NK-92 treated with Interleukin-12 subunit alpha and Interleukin-12 subunit beta, amount 100 ng/mL, for 24 hours (cell line): ENCODE data around the gene PARD3.

Source experiments
- DNase-seq: peaks from one replicate; lab custom pipeline; 2025; lab: John Stamatoyannopoulos, UW

PARD3 gene

DNA sequence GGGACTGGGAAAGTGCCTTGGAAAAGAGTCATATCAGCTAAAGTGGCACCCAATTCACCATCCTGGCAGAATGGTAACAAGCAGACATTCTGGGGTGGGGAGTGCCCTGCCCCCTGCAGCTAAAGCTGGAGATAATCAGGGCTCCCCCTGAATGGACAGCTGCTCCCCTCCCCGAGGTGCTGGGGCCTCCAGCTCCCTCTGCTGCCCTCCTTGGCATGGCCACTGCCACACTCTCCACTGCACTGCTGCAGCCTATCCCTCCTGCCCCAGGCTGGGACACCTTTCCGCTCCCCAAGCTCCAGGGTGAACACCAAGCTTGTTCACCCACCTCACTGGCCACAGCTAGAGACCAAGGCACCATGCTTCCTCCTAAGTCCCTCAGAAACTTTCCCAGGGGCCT lies 9.8 kb upstream of the PARD3 start:
- no peak for DNase-seq

DNA sequence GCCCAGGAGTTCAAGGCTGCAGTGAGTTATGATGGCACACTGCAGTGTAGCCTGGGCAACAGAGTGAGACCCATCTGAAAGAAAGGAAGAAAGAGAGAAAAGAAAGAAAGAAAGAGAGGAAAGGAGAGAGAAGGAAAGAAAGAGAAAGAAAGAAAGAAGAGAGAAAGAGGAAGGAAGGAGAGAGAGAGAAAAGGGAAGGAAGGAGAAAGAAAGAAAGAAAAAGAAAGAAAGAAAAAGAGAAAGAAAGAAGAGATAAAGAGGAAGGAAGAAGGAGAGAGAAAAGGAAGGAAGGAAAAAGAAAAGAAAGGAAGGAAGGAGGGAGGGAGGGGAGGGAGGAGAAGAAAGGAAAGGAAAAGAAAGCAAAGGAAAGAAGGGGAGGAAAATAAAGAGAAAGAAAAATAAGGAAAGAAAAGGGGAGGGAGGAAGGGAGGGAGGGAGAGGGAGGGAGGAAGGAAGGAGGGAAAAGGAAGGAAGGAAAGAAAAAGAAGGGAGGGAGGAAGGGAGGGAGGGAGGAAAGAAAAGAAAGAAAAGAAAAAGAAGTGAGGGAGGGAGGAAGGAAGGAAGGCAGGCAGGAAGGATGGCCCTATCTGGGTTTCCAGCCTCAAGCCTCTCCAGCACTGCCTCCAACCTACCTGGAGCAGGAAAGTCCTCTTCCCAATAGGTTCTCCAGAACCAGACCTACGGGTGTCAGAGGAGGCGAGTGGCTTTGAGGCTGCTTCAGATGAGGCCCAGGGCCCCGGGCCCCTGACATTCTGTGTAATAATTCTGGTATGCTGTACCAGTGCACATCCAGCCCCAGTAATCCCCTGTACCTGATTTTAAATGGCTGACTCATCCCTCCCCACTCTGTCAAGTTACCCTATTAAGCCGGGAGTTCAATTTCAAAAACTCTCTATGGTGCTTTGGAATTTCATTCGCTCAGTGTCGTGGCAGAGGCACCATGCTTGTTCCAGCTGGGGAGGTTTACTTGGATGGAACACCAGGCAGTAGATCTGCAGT lies 6.8 kb upstream of the PARD3 start:
- DNase-seq = no peak

DNA sequence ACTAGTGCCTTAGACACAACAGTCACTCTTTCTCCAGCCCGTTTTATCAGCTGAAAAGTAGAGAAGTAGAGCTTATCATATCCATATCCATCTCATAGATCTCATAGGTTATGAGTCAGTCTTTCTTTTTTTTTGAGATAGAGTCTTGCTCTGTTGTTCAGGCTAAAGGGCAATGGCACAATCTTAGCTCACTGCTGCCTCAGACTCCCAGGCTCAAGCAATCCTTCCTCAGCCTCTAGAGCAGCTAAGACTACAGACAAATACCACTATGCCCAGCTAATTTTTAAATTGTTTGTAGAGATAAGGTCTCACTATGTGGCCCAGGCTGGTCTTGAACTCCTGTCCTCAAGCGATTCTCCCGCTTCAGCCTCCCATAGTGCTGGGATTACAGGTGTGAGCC lies 2.5 kb upstream of the PARD3 start:
- no peak for DNase-seq

DNA sequence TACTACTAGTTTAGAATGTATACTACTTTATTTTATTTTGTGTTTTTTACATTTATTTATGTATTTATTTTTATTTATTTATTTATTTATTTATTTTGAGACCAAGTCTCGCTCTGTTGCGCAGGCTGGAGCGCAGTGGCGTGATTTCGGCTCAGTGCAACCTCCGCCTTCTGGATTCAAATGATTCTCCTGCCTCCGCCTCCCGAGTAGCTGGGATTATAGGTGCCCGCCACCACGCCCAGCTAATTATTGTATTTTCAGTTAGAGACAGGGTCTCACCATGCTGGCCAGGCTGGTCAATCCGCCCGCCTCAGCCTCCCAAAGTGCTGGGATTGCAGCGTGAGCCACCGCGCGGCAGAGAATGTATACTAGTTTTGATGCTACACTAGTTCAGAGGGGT lies 2.0 kb upstream of the PARD3 start:
- no peak for DNase-seq

DNA sequence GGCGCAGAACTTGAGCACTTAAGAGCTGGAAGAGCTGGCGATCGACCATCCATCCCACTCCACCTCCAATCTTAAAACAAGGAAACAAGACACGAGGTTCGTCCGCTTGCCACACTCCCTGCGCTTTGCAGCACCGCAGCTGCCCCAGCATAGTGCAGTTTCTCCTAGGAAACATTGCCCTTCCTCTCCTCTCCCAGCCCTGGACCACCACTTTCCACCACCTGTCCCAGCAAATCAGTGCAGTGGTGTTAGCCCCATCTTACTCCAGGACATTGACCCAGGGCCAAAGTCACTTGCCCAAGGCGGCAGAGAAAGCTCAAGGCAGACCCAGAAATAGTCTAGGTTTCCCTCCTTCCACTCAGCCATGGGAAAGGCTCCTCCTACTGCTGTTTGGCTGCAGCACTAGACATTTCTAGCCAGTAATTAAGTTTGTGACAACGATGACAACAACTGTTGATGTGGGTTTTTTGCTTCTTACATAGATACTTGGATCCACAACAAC lies 1.5 kb upstream of the PARD3 start:
- no peak for DNase-seq

DNA sequence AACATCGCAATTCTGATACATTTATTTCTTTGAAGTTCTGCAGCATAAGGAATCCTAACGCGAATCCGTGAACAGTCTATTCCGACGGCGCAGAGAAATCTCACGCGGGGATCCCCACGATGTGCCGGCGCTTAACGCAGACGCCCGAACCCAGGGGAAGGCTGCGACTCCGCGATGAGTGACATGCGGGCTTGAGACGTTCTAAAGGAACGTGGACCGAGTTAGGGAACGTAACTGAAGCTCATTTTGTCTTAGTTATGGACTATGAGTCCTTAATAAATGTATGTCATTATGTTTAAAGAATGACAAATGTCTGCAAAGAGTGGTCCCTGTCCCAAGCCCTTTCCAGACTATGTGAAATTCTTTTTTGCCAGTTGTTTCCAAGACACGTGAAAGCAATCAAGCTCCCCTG lies 995 bp upstream of the PARD3 start:
- no peak for DNase-seq

DNA sequence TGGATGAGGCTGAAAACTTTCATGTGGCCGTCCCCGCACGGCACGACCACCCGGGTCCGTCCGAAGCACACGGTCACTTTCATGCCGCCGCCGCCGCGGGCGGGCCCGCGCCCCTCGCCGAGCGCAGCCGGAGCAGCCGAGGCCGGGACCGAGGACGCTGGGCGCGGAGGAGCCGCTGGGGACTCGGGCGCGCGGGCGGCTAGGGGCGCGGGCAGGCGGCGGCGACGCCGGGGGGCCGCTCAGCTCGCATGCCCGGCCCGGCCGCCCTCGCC lies 247 bp downstream of the PARD3 start:
- no peak for DNase-seq

DNA sequence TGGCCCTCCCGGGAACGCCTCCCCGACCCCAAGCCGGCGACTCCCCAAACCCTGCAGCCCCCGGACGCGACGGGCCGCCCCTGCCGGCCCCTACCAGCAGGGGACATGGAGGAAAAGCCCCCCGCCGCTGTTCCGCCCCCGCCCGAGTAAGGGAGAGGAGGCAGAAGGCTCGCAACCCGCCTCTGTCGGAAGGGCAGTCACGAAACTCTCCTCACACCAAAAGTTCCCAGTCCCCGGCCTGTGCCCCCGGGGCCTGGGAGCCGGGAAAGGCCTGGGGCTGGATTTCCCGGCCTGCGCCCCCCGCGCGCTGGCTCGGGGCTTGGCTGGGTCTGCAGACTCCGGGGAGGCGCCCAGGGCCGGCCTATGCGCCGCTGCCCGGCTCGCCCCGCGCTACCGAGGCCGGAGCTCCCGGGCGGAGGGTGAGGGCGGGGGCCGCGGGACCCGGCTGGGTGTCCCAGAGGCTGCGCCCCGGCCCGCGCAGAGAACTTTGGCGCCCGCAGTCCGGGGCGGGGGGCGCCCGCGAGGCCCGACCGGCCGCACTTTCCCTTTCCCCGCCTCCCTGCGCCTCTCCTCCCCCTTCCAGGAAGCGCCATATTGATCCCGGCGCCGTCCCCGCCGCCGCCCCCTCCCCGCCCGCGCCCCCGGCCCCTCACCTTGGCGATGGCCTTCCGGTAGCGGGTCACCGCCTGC lies 728 bp downstream of the PARD3 start:
- DNase-seq = no peak

DNA sequence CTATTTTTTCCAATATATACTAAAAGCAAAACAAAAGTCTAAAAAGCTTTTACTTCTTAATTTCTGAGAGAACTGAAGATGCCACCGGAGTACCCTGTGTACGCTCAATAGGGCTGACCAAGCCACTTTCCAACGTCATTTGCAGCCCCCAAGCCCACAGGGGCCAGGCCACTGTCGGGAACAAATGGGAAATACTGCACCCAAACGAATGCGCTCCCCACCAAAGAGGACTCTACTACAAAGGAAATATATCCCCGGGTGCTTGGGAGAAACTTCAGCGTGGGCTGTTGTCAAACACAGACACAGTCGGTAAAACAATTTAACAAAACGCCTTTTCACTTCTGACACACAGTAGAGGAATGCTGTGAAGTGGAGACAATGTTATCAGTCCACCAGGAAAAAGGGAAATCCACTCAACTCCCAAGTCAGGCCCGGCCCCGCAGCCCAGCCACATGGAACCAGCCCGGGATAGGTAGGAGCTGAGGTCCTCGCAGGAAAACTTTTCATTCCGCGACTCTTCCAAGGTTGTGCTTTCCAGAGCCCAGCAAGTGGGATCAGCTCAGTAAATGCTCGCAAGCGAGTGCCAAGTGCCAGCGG lies 1.4 kb downstream of the PARD3 start:
- DNase-seq = no peak

DNA sequence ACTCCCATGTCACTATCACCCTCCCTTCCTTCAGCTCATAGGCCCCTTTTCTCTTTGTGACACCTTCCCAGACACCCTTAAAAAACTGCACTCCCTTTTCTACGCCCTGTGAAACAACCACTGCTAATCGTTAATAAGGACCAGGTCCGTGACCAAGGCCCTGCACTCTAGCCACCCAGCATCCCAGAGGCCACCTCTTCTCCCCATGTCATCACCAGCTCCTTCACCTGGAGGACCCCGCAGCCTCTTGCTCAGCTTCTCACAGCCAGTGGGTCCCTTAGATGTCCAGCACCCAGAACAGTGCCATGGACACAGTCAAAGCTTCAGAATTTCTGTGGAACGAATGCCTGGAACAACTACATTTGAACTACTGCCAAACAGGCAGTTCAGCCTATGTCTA lies 2.3 kb downstream of the PARD3 start:
- no peak for DNase-seq

DNA sequence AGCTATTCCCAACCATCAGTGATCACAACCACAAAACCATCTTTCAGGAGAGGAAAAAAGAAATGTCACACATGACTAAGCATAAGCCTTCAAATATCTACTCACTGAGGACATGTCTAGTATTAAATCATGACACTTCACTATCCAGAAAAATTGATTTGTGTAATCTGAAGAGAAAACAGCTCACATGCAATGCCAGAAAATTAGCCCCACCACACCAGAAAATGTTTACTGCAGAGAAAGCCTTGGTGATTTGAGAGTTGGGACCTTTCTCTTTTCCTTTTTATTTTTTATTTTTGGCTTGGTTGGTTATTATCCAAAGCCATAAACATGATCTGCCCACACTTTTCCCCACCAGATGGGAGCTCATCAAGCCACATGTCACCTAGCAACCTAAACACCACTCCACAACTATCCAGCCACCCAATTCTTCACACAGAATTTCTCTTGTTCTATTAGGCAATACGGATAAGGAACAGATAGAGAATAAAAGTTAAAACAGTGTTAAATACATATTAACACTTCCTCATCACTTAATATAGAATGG lies 3.1 kb downstream of the PARD3 start:
- no peak for DNase-seq

DNA sequence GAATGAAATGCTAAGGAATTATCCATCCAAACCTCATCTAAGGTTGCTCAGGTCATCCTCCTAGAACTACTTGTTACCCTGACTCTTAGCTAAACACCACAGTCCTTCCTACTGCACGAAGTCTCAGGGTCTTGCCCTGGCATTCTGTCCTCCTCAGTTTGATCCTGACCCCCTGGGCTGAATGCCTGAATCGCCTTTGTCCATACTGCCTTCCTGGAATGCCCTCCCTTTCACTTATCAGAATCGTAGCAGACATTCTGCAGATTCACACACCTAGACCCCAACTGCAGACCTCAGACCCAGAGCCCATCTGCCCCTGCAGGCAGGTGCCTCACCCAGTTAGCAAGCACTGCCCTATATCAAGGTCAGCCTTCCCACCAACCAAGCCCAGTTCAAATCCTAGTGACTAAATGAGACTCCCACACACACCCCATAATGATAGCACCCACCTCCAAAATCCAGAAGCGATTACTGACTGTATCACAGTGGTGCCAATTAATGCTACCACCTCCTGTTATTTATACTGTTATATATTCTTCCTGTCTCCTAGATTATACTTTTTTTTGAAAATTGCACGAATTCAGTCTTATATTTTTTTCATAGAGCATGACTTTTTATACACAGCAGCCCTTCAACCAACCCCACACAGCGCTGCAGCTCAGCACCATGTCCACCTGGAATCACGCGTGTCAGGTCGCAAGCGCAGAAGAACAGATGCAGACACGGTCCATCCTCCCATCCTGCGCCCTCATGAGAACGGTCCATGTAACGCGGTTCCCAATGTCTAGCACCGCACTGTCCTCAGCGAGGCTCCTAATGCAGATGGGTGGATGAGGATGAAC lies 3.7 kb downstream of the PARD3 start:
- no peak for DNase-seq

DNA sequence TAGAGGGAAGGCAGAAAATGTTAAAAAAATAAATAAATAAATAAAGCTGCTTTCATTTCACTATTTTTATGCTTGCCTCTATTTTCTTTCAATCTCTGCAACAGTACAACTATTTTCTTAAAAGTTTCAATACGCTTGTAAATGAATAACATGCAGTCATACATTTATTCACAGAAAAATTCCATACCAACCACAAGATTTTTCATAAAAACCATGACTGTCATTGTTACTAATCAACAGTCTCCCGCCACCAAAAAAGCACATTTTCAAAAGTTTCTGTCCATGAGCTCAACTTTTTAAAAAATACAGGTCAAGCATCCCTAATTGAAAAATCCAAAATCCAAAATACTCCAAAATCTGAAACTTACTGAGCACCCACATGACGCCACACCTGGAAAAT lies 5.3 kb downstream of the PARD3 start:
- DNase-seq = no peak

DNA sequence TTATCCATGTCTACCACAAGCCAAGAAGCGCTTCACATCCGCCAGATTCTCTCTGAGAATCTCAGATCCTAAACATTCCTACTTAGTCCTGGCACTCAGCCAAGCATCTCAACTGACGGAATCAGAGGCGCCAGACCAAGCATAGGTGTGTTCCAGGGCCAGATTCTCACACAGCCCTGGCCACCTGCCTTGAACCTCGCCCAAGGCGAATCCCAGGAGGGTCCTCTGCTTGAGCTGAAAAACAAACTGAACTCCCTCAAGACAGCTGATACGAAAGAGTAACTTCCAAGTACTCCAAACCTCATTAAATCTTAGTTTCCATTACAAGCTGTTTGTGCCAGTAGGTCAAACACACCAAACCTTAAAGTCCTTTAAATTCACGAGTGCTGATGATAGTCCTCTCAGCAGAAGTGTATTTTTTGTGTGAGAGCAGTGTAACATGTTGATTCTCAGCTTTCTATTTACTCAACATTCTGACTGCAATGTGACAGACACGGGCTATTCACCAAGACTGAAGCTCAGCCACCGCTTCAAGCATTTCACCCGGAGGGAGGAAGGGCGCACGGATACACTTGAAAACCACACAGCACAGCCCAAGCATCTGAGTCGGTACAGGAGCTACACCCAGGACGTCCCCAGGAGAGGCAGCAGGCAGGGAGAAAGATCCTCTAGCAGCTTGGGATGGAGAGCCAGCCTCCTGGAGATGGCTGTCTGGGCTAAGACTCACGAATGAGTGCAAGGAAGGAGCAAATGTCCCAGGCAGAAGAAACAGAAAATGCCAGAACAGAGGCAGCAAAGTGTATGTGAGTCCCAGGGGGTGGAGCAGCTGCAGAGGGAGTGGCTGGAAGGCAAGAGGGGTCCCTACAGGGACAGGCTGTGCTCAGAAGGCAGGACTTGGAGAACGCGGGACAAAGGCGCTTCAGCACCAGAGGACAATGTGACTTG lies 6.0 kb downstream of the PARD3 start:
- no peak for DNase-seq

DNA sequence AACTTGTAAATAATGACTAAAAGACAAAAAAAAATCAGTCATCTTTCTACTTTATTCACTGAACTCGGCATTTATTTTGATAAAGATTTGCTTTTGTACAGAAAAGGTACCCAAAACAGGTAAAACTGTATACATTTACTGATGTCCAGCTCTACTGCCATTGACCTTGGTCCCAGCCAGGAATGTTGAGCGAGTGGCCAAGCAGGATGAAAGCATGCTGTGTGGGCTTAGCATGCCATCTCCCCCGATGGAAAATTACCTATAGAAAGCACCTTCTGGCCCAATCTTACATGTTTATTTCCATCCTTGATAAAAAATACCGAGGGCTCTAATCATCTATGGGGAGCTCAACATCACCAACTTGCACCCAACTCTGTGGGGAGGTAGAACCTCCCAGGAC lies 6.8 kb downstream of the PARD3 start:
- no peak for DNase-seq

DNA sequence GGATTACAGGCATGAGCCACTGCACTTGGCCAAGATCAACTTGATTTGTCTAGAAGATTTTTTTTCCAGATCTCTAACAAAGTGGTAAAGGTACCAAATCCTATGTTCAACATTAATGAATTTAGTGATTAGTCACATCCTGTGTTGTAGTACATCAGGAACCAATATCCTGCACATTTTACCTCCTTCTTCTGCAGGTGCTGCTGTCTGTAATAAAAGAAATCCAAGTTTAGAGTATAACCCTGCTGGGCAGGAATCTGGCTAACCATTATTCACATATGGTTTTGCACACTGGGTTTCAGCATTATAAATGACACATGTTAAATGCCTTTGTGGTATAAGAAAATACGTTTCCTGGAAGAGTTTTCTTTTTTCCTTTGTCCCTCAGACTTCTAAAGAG lies 10.8 kb downstream of the PARD3 start:
- no peak for DNase-seq

DNA sequence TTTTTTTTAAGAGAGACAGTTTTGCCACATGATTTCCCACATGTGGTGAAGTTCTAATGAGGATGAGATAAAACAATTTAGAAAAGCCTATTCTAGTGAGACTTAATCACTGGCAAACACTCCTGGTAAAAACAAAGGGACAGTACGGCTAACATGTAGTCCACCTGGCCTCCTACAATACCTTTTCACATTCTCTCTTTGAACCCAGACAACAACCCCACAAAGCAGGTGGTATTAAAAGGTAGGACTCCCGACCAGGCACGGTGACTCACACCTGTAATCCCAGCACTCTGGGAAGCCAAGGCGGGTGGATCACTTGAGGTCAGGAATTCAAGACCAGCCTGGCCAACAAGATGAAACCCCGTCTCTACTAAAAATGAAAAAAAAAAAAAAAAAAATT lies 12.4 kb downstream of the PARD3 start:
- DNase-seq = no peak

DNA sequence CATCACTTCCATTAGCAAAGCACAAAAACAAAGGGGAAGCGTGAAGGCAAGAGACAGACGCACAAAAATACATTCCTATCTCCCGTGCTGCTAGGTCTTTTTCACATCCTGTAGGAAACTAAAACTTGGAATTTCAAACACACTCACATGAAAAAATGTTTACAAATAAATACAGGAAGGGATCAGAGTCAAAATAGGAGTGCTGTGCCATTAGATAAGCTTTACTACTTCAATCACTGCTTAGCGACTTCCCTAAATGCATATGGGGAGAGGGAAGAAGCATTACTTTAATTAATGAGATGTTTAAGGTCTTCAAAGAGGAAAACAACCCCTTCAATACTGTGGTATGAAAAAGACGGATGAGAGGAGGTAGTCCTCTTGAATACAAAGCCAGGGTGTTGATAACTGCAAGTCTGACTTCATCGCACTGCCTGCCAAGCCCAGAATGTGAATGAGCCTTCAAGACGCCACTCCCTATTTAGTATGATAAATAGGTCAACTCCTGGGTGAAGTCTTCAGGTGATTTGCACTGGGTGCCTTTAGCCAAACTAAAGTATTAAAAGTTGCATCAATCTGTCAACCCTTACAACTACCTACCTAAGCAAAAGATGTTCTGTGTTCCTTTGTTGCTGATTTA lies 13.9 kb downstream of the PARD3 start:
- no peak for DNase-seq

DNA sequence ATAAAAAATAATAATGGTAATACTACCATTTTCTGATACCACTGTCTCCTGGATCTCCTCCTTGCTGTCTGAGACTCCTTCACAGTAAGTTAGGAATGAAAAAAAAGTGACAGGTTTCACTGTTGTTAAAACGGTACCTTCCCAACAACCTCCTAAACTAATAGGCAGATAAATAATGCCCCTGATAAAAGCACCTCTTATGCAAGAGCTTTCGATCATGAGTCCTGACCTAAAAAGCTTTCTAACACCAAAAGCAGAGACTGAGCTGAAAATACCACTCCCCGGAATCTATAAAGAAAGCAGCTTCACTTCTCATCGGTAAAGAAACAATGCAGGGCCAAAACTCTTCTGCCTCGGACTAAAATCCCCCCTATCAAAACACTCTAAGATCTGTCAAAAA lies 14.5 kb downstream of the PARD3 start:
- DNase-seq = no peak

DNA sequence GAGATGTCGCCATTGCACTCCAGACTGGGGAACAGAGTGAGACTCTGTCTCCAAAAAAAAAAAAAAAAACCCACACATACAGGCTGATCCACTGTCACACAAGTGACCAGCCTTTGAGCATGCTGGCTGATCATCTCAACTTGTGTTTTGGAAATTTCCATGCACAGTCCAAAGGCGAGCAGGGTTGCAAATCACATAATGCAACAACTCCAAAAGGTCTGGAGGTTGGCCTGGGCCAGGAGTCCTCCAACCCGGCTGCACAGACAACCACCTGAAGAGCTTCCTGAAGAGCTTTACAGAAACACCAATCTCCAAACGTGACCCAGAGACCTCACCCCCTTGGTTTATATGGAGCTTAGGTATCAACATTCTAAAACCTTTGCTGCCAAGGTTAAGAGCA lies 16.4 kb downstream of the PARD3 start:
- DNase-seq = no peak
